ENCODE data around the gene ATP13A4.

Gene ATP13A4

DNA sequence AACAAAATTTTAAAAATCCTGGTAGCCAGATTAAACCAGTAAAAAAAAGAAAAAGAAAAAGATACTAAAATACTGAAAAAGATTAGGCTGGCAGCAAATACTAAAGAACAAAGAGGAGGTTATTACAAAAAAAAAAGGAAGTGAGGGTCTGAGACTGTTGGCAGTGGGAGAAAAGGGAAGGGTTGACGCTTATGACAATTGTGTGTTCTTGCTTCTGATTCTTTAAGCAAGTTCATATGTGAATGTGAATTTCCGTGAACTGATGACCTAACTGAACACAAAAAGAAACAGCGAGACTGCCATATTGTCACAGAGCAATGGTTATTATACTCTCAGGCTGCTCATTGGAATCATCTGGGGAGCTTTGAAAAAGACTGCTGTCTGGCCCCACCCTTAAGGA lies 56.5 kb downstream of the ATP13A4 start:
- H3K27me3 Mint-ChIP-seq (ENCODE audit: low read depth) = peaks cover 4% of the 10 kb centered on the region
- DNase-seq (ENCODE audit: low spot score) = no peak
- no peak overlapping the region for H3K27ac Mint-ChIP-seq
- no peaks in the 10 kb centered on the region for H3K4me1 Mint-ChIP-seq (ENCODE audit: low read depth)
- no peaks in the 10 kb centered on the region for H3K36me3 Mint-ChIP-seq (ENCODE audit: low read depth)
- H3K4me3 Mint-ChIP-seq = no peak overlapping the region
- H3K9me3 Mint-ChIP-seq = no peaks in the 10 kb centered on the region

DNA sequence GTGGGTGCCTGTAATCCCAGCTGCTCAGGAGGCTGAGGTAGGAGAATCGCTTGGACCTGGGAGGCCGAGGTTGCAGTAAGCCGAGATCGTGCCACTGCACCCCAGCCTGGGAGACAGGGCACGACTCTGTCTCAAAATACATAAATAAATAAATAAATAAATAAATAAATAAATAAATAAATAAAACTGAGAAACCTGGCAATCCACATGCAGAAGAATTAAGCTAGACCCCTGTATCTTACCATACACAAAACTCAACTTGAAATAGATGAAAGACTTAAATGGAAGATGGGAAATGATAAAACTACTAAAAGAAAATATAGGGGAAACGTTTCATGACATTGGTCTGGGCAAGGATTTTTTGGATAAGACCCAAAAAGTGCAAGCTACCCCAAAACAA lies 58.0 kb downstream of the ATP13A4 start:
- Mint-ChIP-seq H3K4me1 (ENCODE audit: low read depth) (no peaks in the 10 kb centered on the region), H3K36me3 (ENCODE audit: low read depth) (no peaks in the 10 kb centered on the region), H3K9me3 (no peaks in the 10 kb centered on the region), H3K27me3 (ENCODE audit: low read depth) (peaks cover 4% of the 10 kb centered on the region), H3K4me3 (no peak overlapping the region), H3K27ac (no peak overlapping the region)
- DNase-seq (ENCODE audit: low spot score) = no peak

GRCh38 chr3:193491026-193491425 lies 63.7 kb downstream of the ATP13A4 start:
- Mint-ChIP-seq H3K27me3 (ENCODE audit: low read depth) (no peaks in the 10 kb centered on the region), H3K4me1 (ENCODE audit: low read depth) (no peaks in the 10 kb centered on the region), H3K4me3 (no peak overlapping the region), H3K36me3 (ENCODE audit: low read depth) (no peaks in the 10 kb centered on the region), H3K27ac (no peak overlapping the region), H3K9me3 (no peaks in the 10 kb centered on the region)
- DNase-seq (ENCODE audit: low spot score) = no peak

DNA sequence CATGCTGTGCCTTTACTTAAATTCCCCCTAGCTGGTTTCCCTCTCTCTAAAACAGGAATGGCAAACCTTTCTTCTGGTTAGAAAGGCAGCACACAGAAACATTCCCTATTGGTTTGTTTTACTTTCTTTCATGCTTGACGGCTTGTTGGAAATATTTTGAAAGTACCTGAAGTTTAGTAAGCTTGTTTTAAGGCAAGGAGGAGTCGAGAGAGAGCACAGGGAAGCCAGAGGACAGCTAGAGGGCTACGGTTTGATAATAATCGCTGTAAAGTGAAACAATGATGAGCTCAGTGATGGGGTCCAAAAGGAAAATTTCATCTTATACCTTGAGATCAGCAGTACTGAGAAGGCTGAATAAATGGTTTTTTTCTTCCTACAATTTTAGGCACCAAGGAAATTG lies 64.1 kb downstream of the ATP13A4 start:
- Mint-ChIP-seq H3K9me3 (no peaks in the 10 kb centered on the region), H3K27ac (no peak overlapping the region), H3K36me3 (ENCODE audit: low read depth) (no peaks in the 10 kb centered on the region), H3K4me3 (no peak overlapping the region), H3K27me3 (ENCODE audit: low read depth) (no peaks in the 10 kb centered on the region), H3K4me1 (ENCODE audit: low read depth) (no peaks in the 10 kb centered on the region)
- DNase-seq (ENCODE audit: low spot score) = no peak

DNA sequence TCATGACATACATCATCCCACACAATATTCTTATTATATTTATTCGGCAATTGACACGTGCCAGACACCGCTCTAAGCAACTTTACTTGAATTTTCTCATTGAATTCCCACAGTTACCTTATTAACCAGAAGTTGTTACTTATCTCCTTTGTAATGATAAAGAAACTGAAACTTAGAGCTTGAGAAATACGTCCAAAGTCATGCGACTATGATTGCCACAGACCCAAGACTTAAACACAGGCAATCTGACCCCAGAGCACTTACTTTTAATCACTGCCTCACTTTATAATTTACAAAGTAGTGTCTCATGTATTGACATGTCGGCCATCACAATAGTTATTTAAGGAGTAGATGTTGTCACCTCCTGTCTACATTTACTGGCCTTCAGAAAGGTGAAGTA lies 64.7 kb downstream of the ATP13A4 start:
- Mint-ChIP-seq H3K27ac (no peak overlapping the region), H3K9me3 (no peaks in the 10 kb centered on the region), H3K36me3 (ENCODE audit: low read depth) (no peaks in the 10 kb centered on the region), H3K4me1 (ENCODE audit: low read depth) (no peaks in the 10 kb centered on the region), H3K27me3 (ENCODE audit: low read depth) (no peaks in the 10 kb centered on the region), H3K4me3 (no peak overlapping the region)
- no peak for DNase-seq (ENCODE audit: low spot score)

GRCh38 chr3:193488741-193489140 lies 66.0 kb downstream of the ATP13A4 start:
- H3K36me3 Mint-ChIP-seq (ENCODE audit: low read depth) = no peaks in the 10 kb centered on the region
- DNase-seq (ENCODE audit: low spot score) = no peak
- H3K27me3 Mint-ChIP-seq (ENCODE audit: low read depth) = no peaks in the 10 kb centered on the region
- no peak overlapping the region for H3K27ac Mint-ChIP-seq
- H3K4me3 Mint-ChIP-seq = no peak overlapping the region
- no peaks in the 10 kb centered on the region for H3K4me1 Mint-ChIP-seq (ENCODE audit: low read depth)
- no peaks in the 10 kb centered on the region for H3K9me3 Mint-ChIP-seq

GRCh38 chr3:193483988-193484539 lies 70.6 kb downstream of the ATP13A4 start:
- Mint-ChIP-seq H3K27me3 (ENCODE audit: low read depth) (no peaks in the 10 kb centered on the region), H3K4me3 (no peak overlapping the region), H3K9me3 (no peaks in the 10 kb centered on the region), H3K27ac (no peak overlapping the region), H3K4me1 (ENCODE audit: low read depth) (no peaks in the 10 kb centered on the region), H3K36me3 (ENCODE audit: low read depth) (no peaks in the 10 kb centered on the region)
- DNase-seq (ENCODE audit: low spot score) = no peak

DNA sequence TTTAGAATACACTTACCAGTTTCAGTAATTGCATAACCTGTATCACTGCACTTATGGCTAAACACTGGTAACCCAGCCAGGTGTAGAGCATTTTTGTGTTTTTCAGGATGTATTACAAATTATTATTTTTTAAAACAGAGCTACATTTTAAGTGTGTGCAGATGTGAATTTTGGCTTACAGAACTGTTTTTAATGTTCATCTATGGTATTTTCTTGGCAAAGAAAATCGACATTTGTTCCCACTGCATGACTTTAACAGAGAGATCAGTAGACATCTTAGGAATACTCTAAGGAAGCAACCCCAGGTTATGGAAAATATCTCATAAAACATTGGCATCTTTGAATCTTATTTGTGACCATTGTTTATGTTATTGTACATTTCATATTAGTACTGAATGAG lies 73.3 kb downstream of the ATP13A4 start:
- H3K4me1 Mint-ChIP-seq (ENCODE audit: low read depth) = no peaks in the 10 kb centered on the region
- no peaks in the 10 kb centered on the region for H3K36me3 Mint-ChIP-seq (ENCODE audit: low read depth)
- no peaks in the 10 kb centered on the region for H3K27me3 Mint-ChIP-seq (ENCODE audit: low read depth)
- no peak overlapping the region for H3K4me3 Mint-ChIP-seq
- H3K27ac Mint-ChIP-seq = no peak overlapping the region
- no peaks in the 10 kb centered on the region for H3K9me3 Mint-ChIP-seq
- no peak for DNase-seq (ENCODE audit: low spot score)

DNA sequence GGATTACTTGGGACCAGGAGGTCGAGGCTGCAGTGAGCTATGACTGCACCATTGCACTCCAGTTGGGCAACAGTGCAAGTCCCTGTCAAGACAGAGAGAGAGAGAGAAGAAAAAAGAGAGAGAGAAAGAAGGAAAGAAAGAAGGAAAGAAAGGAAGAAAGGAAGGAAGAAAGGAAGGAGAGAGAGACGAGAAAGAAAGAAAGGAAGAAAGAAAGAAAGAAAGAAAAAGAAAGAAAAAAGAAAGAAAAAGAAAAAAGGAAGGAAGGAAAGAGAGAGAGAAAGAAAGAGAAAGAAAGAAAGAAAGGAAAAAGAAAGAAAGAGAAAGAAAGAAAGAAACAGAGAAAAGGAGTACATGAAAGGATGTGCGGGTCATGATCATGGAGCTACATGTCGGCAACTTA lies 80.2 kb downstream of the ATP13A4 start:
- Mint-ChIP-seq H3K4me1 (ENCODE audit: low read depth) (no peaks in the 10 kb centered on the region), H3K27me3 (ENCODE audit: low read depth) (no peaks in the 10 kb centered on the region), H3K27ac (no peak overlapping the region), H3K9me3 (no peaks in the 10 kb centered on the region), H3K36me3 (ENCODE audit: low read depth) (no peaks in the 10 kb centered on the region), H3K4me3 (no peak overlapping the region)
- no peak for DNase-seq (ENCODE audit: low spot score)

DNA sequence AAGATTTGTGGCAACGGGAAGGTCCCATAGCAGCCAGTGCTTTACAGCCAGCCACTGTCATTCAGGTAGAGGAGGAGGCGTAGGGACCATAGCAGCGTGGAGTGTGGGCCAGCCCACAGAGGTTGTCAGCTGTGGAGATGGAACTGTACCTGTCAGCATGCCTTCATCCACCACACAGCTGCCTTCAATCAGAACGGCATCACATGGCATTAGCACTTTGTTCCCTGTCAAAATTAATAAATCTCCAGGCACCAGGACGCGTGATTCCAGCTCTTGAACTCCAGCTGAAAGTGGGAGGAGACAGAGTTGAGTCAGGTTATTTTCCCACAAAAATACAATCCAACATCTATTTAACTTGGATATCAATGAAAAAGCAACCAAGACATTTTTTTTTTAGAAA lies 84.0 kb downstream of the ATP13A4 start:
- Mint-ChIP-seq H3K4me1 (ENCODE audit: low read depth) (no peaks in the 10 kb centered on the region), H3K36me3 (ENCODE audit: low read depth) (no peaks in the 10 kb centered on the region), H3K9me3 (no peaks in the 10 kb centered on the region), H3K4me3 (no peak overlapping the region), H3K27me3 (ENCODE audit: low read depth) (no peaks in the 10 kb centered on the region), H3K27ac (no peak overlapping the region)
- DNase-seq (ENCODE audit: low spot score) = no peak

GRCh38 chr3:193465992-193466608 lies 88.6 kb downstream of the ATP13A4 start:
- Mint-ChIP-seq H3K9me3 (no peaks in the 10 kb centered on the region), H3K4me1 (ENCODE audit: low read depth) (no peaks in the 10 kb centered on the region), H3K27me3 (ENCODE audit: low read depth) (no peaks in the 10 kb centered on the region), H3K4me3 (no peak overlapping the region), H3K27ac (no peak overlapping the region), H3K36me3 (ENCODE audit: low read depth) (no peaks in the 10 kb centered on the region)
- DNase-seq (ENCODE audit: low spot score) = no peak

- Mint-ChIP-seq H3K36me3 (ENCODE audit: low read depth) (no peaks in the 10 kb centered on the region), H3K27me3 (ENCODE audit: low read depth) (no peaks in the 10 kb centered on the region), H3K9me3 (no peaks in the 10 kb centered on the region), H3K4me1 (ENCODE audit: low read depth) (no peaks in the 10 kb centered on the region), H3K27ac (no peak overlapping the region), H3K4me3 (no peak overlapping the region)
- DNase-seq (ENCODE audit: low spot score) = no peak
Measured at GRCh38 chr3:193464889-193465288, 89.8 kb downstream of the ATP13A4 start.

DNA sequence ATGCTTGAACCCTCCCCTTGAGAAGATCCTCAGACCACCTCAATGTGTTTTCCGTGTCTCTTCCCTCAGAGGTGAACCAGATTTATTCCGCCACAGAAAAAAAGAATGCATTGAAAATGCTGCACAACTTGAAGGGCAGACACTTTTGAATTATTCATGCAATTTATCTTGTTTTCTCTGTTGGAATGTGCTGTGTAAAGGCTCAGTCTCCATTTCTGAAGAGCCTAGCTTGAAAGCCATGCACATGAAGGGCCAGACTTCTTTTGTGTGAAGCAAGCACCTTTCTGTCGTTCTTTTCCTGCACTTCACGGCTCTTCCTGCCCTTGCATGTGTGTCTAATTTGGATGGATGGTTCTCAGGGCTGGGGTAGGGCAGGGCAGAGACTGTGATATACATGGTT lies 97.2 kb downstream of the ATP13A4 start:
- Mint-ChIP-seq H3K9me3 (no peaks in the 10 kb centered on the region), H3K4me3 (no peak overlapping the region), H3K27me3 (ENCODE audit: low read depth) (no peaks in the 10 kb centered on the region), H3K4me1 (ENCODE audit: low read depth) (no peaks in the 10 kb centered on the region), H3K36me3 (ENCODE audit: low read depth) (no peaks in the 10 kb centered on the region), H3K27ac (no peak overlapping the region)
- no peak for DNase-seq (ENCODE audit: low spot score)

DNA sequence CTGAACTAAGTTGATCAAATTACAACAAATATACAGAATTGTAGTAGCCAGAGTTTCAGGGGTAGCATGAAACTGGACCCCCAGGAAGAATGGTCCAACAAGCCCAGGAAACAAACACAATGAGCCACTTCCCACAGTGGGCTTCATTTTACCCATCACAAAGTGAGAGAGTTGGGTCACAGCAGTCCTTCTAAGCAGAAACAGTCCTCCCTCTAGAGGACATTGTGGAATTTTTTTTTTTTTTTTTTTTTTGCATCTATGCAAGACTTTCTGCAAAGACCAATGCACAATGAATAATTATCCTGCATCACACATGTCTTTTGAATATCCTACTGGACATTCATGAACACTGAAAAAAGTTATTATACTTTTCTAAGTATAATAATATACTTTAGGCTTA lies 102.4 kb downstream of the ATP13A4 start:
- H3K27me3 Mint-ChIP-seq (ENCODE audit: low read depth) = no peaks in the 10 kb centered on the region
- no peaks in the 10 kb centered on the region for H3K4me1 Mint-ChIP-seq (ENCODE audit: low read depth)
- H3K36me3 Mint-ChIP-seq (ENCODE audit: low read depth) = no peaks in the 10 kb centered on the region

DNA sequence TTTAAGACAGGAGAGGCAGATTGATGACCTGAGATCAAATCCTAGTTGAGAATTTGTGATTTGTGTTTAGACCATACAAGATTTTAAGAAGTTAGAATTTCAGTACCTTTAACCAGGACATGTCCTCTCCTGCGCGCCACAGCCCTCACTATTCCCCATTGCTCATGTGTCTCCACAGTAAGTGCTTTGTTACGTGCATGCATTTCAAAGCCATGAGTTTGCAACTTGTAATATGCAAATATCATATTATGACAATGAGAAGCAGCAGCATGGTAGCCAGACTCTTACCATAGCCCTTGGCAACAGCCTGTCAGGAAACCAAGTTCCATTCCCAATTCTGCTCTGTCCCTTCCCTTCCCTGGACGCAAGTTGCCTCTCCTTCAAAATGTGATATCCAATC lies 102.8 kb downstream of the ATP13A4 start:
- Mint-ChIP-seq H3K9me3 (no peaks in the 10 kb centered on the region), H3K36me3 (ENCODE audit: low read depth) (no peaks in the 10 kb centered on the region), H3K27ac (no peak overlapping the region), H3K4me1 (ENCODE audit: low read depth) (no peaks in the 10 kb centered on the region), H3K27me3 (ENCODE audit: low read depth) (peaks cover 4% of the 10 kb centered on the region), H3K4me3 (no peak overlapping the region)
- no peak for DNase-seq (ENCODE audit: low spot score)

More for the DNA sequence above, 102.4 kb downstream of the ATP13A4 start:
- DNase-seq (ENCODE audit: low spot score) = no peak
- no peak overlapping the region for H3K27ac Mint-ChIP-seq
- no peaks in the 10 kb centered on the region for H3K9me3 Mint-ChIP-seq
- no peak overlapping the region for H3K4me3 Mint-ChIP-seq

All from T-helper 2 cell treated with Interferon-gamma antibody and Interleukin-4, amounts not matched to agents 5 μg/mL and 100 μg/mL, for 36 hours (primary cell).